Endometrium (tissue), 2 donors: ENCODE measurements around the gene ZNF777.
"Not testable (repeated sequence)": the region's sequence is repeated elsewhere in the genome, so short reads cannot be mapped to it uniquely, and the experiment has no call there.

Source experiments
- FAIRE-seq: peaks from 2 replicates; lab custom pipeline; 2012; peaks lifted over from hg19 to GRCh38; lab: Jason Lieb, UNC
- donor health status: control.
- donor health status: control.

Gene ZNF777

DNA sequence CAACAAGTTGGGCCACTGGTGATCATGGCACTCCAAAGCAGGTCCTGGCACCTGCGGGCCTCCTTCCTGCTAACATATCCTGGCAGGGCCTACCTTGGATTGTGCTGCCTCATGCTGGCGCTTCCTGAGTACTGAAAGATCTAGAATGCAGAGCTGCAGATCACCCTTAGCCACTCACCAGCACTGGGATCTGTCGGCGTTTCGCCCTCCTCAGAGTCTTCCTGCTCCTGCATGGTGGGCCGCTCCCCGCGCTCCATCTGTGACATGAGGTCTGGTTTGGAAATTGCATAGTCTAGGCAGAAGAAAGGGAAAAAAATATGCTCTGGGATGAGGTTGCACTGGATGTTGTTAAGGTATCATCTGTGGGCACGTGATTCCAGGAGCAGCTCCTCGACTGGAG, 10.0 kb downstream of the ZNF777 start:
- FAIRE-seq: no peak

DNA sequence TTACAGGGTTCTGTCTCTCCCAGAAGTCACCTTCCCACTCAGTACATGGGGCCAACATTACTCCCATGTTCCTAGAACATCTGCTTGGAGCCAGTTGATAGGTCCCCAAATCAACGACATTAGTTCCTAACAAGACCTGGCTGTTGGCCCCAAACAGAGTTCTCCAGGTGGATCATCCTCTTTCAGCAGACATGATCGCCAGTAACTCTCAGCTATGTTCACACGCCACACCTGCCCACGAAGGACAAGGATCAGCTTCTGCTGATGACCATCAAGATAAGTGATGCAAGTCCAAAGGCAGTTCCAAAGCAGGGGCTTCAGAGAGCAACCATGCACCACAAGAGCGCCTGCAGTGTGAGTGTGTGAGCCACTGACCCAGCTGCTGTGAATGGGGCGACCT, 11.0 kb downstream of the ZNF777 start:
- no peak for FAIRE-seq

- no peak for FAIRE-seq
Measured at GRCh38 chr7:149448961-149449360, 11.9 kb downstream of the ZNF777 start.

DNA sequence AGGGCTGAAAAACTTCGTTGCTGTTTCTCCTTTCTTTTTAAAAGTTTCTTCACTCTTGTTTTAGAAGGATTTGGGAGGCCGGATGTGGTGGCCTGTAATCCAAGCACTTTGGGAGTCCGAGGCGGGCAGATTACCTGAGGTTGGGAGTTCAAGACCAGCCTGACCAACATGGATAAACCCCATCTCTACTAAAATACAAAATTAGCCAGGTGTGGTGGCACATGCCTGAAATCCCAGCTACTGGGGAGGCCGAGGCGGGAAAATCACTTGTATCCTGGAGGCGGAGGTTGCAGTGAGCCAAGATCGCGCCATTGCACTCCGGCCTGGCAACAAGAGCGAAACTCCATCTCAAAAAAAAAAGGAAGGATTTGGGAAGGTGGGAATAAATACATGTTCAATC, 14.8 kb downstream of the ZNF777 start:
- not testable (repeated sequence) for FAIRE-seq

DNA sequence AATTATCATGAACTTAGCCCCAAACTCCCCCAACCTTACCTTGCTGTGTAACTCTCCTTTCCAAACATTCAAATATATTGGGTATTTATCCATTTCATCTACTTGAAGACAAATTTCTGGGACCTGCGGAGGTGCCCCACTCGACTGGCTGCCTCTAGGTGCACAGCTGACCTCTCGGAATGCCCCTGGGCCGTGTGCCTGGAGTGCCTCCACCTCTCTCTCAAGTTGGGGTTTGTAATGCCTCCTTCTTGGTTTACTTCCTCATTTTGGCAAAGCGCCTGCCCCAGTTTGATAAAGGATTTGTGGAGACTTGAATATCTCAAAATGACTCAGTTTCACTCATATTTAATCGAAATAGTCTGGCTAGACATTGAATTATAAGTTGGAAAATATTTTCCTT, 16.6 kb downstream of the ZNF777 start:
- no peak for FAIRE-seq

DNA sequence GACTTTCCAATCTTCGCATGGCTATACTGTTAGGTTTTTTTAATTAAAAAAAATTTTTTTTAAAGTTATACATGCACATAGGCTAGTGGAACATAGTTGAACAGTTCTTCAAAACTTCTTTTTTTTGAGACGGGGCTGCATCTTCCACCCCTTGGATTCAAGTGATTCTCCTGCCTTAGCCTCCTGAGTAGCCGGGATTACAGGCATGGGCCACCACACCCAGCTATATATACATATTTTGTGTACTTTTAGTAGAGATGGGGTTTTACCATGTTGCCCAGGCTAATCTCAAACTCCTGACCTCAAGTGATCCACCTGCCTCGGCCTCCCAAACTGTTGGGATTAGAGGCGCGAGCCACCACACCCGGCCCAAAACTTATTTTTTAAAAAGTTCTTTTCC, 17.3 kb downstream of the ZNF777 start:
- FAIRE-seq: no peak

- FAIRE-seq: no peak
Measured at GRCh38 chr7:149442924-149443323, 17.9 kb downstream of the ZNF777 start.

DNA sequence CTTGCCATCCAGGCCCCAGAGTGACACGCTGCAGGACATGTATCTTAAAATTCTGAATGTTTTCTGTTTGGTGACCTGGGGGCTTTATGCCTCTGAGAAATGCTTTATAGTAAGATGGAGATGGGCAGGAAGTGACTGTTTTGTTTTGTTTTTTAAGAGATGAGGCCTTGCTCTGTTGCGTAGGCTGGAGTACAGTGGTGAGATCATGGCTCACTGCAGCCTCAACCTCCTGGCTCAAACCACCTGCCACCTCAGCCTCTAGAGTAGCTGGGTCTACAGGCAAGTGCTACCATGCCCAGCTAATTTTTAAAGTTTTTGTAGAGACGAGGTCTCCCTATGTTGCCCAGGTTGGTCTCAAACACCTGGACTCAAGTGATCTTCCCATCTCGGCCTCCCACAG, 20.6 kb downstream of the ZNF777 start:
- FAIRE-seq: no peak

GRCh38 chr7:149436358-149436757, 24.5 kb downstream of the ZNF777 start:
- no peak for FAIRE-seq

DNA sequence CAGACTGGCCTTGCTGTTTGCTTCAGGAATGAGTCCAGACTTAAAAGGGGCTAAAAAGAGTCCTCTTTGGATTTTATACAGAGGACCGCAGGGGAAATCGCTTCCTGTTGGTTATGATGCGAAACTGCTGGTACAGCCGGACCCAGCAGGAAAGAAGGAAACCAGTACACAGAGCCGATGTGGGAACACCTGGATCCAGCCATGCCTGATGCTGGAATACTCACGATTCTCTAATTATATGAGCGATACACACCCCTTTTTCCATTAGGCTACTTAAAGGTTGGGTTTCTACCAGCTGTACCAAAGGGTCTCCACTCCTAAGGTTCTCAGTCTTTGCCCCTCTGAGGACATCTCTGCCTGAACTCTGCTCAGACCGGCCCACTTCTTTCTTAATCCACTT, 27.7 kb downstream of the ZNF777 start:
- FAIRE-seq: no peak

DNA sequence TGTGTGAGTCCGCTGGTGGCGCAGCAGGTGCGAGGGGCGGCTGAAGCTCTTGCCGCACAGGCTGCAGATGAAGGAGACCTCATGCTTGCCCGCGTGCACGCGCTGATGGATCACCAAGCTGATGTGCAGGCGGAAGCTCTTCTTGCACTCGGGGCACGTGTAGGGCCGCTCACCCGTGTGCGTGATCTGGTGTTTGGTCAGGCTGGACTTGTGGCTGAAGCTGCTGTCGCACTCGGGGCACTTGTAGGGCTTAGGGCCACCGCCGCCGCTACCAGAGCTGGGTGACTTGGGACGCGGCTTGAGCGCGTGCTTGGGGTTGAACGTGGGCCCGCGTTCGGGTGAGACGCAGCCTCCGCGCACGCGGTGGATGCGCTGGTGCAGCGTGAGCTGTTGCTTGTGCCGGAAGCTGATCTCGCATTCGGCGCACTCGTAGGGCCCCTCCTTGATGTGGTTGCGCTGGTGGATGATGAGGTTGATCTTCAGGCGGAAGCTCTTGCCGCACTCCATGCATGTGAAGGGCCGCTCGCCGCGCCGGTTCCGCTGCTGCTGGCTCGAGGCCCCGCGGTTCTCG, 28.7 kb downstream of the ZNF777 start:
- no peak for FAIRE-seq

GRCh38 chr7:149431486-149432120, 29.3 kb downstream of the ZNF777 start:
- no peak for FAIRE-seq

DNA sequence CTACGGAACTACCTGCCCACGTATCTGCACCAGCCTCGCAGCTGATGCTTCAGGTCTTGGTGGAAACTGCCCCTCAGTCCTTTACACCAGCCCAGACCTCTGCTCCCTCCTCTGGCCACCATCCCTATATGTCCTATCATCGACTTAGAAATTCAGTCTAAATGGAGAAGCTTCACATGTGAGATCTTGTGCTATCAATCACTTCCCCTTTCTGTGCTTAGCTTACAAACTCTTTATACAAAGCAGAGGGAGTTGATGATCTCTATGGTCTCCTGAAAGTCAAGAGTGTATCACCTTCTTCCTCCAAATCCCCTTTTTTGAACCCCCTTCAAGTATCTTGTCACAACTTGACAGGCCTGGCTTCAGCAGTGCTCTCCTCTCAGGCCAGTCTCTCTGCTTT, 30.7 kb downstream of the ZNF777 start:
- no peak for FAIRE-seq

DNA sequence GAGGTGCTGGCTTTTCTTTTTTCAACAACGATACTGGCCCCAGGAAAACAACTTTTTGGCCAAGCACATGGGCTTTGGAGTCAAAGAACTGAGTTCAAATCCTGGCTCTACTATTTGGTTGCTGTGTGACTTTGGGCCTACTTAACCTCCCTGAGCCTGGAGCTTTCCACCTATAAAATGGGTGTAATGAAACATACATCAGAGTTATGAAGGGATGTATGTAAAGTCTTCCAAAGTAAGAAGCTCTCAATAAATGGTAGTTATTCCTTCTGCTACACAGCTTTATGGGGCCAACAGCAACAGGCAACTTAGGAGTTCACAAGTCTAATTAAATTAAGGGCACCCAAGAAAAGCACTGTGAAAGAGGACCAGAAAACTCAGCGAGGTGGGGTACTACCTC, 33.0 kb downstream of the ZNF777 start:
- FAIRE-seq: no peak

GRCh38 chr7:149427096-149427680, 33.7 kb downstream of the ZNF777 start:
- FAIRE-seq: no peak

DNA sequence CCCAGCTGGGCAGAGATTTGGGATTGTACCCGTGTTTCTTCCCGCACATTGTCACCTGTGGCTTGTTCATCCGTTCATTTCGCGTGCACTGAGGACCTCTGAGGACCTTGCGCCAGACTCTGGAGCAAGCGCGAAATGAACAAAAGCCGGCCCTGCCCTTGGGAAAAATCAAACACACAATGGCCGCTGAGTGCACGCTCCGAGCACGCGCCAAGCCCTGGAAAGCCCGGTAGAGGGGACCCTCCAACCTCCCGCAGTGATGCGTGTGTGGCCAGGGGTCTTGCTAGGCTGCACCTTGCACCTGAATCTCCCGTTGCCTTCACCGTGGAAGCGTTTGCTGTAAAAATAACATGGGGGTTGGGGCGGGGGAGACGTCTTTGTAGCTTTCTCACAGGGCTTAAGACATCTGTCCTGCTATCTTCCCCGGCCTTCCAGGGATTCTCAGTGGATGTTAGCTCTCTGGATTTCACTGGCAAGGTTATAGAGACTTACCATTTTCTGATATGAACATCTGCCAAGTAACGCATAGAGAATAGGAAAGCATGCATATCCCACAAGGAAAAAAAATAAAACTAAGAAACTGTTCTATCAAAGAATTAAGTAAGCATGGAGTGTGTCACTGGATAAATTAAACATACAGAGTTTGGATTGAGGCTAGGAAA, 37.3 kb downstream of the ZNF777 start:
- FAIRE-seq: no peak

DNA sequence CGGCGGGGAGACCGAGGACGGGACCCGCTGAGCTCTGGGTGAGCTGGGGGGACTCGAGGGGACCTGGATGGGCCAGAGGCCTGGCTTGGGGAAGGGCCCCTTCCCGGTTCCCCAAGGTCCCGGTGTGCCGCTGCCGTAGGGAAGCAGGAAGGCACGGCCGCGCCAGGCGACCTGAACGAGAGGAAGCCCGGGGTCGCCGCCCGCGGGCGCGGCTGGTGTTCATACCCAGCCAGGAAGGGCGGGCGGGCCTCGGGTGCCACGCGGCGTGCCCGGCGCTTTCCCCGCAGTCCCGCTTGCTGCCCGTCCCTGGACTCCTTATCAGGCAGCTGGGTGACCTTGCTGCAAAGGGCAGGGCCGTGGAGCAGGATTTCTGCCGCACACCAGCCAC, 38.0 kb downstream of the ZNF777 start:
- no peak for FAIRE-seq

DNA sequence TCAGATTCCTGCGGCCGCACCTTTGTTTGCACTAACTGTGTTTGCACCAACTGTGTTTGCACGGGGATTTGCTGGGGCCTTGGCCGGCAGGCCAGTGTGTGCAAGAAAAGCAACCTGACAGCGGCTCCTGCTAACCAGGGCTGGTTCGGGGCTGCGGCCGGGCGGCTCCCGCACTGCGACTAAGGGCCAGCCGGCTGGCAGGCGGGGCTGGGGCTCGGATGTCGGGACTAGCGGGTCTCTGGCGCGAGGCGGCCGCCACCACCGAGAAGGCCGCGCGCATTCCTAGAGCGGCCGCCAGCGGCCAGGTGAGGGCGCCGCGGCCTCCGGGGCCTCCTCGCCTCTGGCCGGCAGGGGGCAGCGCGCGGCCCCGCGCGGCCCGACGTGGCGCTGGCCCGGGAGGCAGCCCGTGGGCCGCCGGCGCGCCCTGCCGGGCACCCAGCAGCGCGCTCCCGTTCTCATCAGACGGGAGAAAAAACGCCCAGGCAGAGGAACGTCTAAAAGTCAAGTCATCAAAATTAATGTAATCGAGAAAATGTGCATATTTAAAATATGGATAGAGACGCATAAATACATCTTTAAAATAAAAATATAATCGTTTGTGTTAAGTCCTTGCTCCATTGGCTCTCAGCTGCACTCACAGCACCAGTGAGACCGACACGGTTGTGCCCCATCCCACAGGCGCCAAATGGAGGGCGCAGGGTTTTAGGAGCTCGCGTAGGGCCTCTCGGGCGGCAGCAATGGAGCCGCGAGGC, 38.5 kb downstream of the ZNF777 start:
- no peak for FAIRE-seq

DNA sequence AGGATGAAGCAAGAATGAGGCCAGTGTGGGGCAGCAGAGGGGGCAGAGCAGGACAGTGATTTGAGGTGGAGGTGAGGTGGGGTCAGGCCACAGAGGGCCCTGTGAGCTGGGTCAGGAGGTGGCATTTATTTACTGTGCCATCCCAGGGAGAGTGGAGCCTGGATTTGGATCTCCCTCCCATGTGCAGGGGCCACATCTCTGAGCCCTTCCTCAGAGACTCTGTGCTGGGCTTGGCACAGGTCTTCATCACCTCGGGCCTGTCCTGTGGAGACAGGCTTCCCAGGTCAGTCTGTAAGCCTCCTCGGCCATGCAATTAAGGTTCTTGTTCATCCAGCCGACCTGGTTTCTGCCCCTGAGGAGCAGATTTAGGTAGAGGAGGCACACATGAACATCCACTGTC, 40.9 kb downstream of the ZNF777 start:
- no peak for FAIRE-seq

- FAIRE-seq: no peak
Measured at GRCh38 chr7:149415391-149416071, 45.3 kb downstream of the ZNF777 start.

DNA sequence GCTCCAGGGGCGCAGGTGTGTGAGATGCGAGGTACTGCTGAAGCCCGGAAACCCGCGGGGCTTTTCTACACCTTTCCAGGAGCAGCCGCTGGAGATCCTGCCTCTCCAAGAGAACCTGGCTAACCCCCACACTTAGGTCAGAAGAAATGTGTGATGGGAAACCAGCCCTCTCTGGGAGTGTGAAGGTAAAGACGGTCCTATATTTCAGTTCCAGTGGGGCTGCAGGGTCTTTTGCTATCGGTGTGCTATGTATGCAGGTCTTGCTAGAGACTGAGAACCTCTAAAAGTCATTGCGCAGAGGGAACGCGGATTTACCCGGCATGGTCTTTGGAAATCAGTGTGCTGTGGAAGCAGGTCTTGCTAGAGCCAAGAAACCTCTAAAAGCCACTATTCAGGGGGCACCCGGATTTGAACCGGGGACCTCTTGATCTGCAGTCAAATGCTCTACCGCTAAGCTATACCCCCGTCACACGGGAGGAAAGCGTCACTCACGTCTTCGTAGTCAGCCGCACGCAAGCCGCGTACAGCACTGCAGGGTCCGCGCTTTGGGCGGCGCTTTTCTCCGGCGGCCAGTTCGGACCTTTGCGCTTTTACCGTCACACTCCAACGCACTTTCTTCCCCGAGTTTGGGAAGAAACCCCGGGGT, 46.0 kb downstream of the ZNF777 start:
- no peak for FAIRE-seq

- FAIRE-seq: no peak
Measured at GRCh38 chr7:149414171-149414570, 46.7 kb downstream of the ZNF777 start.
